ENCODE data around the gene MRPL42. TPM values are rescaled to one million over a fixed set of nuclear protein-coding genes. Genes with fewer than 3 reads are reported as not detected.

MRPL42 gene
- total and polyA plus RNA-seq, 2 donors from 2014 or later = 57.6 to 66.7 TPM

GRCh38 chr12:93563807-93564538, 96.7 kb downstream of the MRPL42 start:
- Histone ChIP-seq H3K4me3 (ENCODE audit: low read length in 3 of 3) (no peak overlapping the region), H3K36me3 (ENCODE audit: control insufficient read depth in 2 of 3, insufficient read depth in 3 of 3, low read length in 3 of 3) (peaks cover 0 to 2% (median 2%) of the 10 kb centered on the region in 3 donors), H3K27me3 (ENCODE audit: control insufficient read depth, insufficient read depth, low read length) (no peaks in the 10 kb centered on the region), H3K4me1 (ENCODE audit: control insufficient read depth in 2 of 3, insufficient read depth in 2 of 3, low read depth in 1 of 3, low read length in 3 of 3) (peaks cover 0 to 4% (median 2%) of the 10 kb centered on the region in 3 donors), H3K27ac (ENCODE audit: low read depth in 2 of 2, low read length in 2 of 2) (peak overlapping the region in 1 of 2 donors; percentile 60), H3K9ac (ENCODE audit: low read length in 3 of 3) (no peak overlapping the region), H3K9me3 (ENCODE audit: control insufficient read depth in 2 of 3, insufficient read depth in 1 of 3, low read length in 3 of 3) (no peaks in the 10 kb centered on the region)
- no peak for TF ChIP-seq CTCF (IDR thresholded peaks at IDR 0.05; ENCODE audit: borderline replicate concordance, extremely low read depth, insufficient read depth)
- DNase-seq (peak in 1 of 5 donors; percentile 34), FAIRE-seq (no peak)
- intact Hi-C loops (cut with DNase I) = loop anchor here (10.0 kb wide), 2 partner anchors 59 to 411 kb away; no protein-coding TSS in a partner anchor

- DNase-seq (no peak), FAIRE-seq (no peak)
- Histone ChIP-seq H3K27ac (ENCODE audit: low read depth in 2 of 2, low read length in 2 of 2) (no peak overlapping the region), H3K36me3 (ENCODE audit: control insufficient read depth in 2 of 3, insufficient read depth in 3 of 3, low read length in 3 of 3) (peaks cover 0 to 2% (median 2%) of the 10 kb centered on the region in 3 donors), H3K9me3 (ENCODE audit: control insufficient read depth in 2 of 3, insufficient read depth in 1 of 3, low read length in 3 of 3) (no peaks in the 10 kb centered on the region), H3K4me1 (ENCODE audit: control insufficient read depth in 2 of 3, insufficient read depth in 2 of 3, low read depth in 1 of 3, low read length in 3 of 3) (peaks cover 0 to 4% (median 2%) of the 10 kb centered on the region in 3 donors), H3K4me3 (ENCODE audit: low read length in 3 of 3) (no peak overlapping the region), H3K9ac (ENCODE audit: low read length in 3 of 3) (no peak overlapping the region), H3K27me3 (ENCODE audit: control insufficient read depth, insufficient read depth, low read length) (no peaks in the 10 kb centered on the region)
- intact Hi-C loops (cut with DNase I) = loop anchor here (10.0 kb wide), 2 partner anchors 61 to 409 kb away; no protein-coding TSS in a partner anchor
- TF ChIP-seq CTCF (IDR thresholded peaks at IDR 0.05; ENCODE audit: borderline replicate concordance, extremely low read depth, insufficient read depth) = no peak
Measured at GRCh38 chr12:93565760-93566159, 98.4 kb downstream of the MRPL42 start.

Other genes with a start within 250 kb of the MRPL42 start
- 127 TPM for gene NUDT4, start 89.6 kb upstream of the MRPL42 start, total RNA-seq
- 104 TPM for gene NUDT4, start 89.6 kb upstream of the MRPL42 start, polyA plus RNA-seq (ENCODE audit: insufficient read depth, low read depth, low replicate concordance)
- gene UBE2N, start 25.6 kb upstream of the MRPL42 start, total RNA-seq = 84.7 TPM
- 97.3 TPM for gene UBE2N, start 25.6 kb upstream of the MRPL42 start, polyA plus RNA-seq (ENCODE audit: insufficient read depth, low read depth, low replicate concordance)
- 25.7 TPM for gene SOCS2, start 105.2 kb downstream of the MRPL42 start, total RNA-seq
- 32.2 TPM for gene SOCS2, start 105.2 kb downstream of the MRPL42 start, polyA plus RNA-seq (ENCODE audit: insufficient read depth, low read depth, low replicate concordance)
- 19.1 TPM for gene CRADD, start 209.9 kb downstream of the MRPL42 start, total RNA-seq
- 28.8 TPM for gene CRADD, start 209.9 kb downstream of the MRPL42 start, polyA plus RNA-seq (ENCODE audit: insufficient read depth, low read depth, low replicate concordance)